Measurements from ENCODE around the gene PLXNA4. TPM values are rescaled to one million over a fixed set of nuclear protein-coding genes. Genes with fewer than 3 reads are reported as not detected.

The PLXNA4 gene
- total RNA-seq, 4 donors from 2014 or later = 4.8 to 19.7 (median 10.7) TPM

- Histone ChIP-seq H3K4me1 (peaks cover 0 to 36% (median 6%) of the 10 kb centered on the region in 3 donors), H3K36me3 (no peaks in the 10 kb centered on the region), H3K9me3 (no peaks in the 10 kb centered on the region), H3K4me3 (no peak overlapping the region), H3K27me3 (no peaks in the 10 kb centered on the region), H3K27ac (no peak overlapping the region)
- ATAC-seq = no peak
- no peak for TF ChIP-seq POLR2A (IDR thresholded peaks at IDR 0.05)
- TF ChIP-seq, protein P1, sequence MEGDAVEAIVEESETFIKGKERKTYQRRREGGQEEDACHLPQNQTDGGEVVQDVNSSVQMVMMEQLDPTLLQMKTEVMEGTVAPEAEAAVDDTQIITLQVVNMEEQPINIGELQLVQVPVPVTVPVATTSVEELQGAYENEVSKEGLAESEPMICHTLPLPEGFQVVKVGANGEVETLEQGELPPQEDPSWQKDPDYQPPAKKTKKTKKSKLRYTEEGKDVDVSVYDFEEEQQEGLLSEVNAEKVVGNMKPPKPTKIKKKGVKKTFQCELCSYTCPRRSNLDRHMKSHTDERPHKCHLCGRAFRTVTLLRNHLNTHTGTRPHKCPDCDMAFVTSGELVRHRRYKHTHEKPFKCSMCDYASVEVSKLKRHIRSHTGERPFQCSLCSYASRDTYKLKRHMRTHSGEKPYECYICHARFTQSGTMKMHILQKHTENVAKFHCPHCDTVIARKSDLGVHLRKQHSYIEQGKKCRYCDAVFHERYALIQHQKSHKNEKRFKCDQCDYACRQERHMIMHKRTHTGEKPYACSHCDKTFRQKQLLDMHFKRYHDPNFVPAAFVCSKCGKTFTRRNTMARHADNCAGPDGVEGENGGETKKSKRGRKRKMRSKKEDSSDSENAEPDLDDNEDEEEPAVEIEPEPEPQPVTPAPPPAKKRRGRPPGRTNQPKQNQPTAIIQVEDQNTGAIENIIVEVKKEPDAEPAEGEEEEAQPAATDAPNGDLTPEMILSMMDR (IDR thresholded peaks at IDR 0.05) = no peak
- no peak for TF ChIP-seq EP300 (IDR thresholded peaks at IDR 0.05)
- no peak for TF ChIP-seq POLR2AphosphoS5 (IDR thresholded peaks at IDR 0.05)
- WGBS, 2 donors (ENCODE audit: low coverage in 1 of 2) = 57% methylated on average over 1 of the region's 1 CpG; no CpG with 5 or more reads in 1 of the 2 donors
Measured at GRCh38 chr7:132388688-132389087, 187.6 kb downstream of the PLXNA4 start.

GRCh38 chr7:132387596-132387995, 188.7 kb downstream of the PLXNA4 start:
- Histone ChIP-seq H3K4me1 (peaks cover 0 to 31% (median 6%) of the 10 kb centered on the region in 3 donors), H3K4me3 (no peak overlapping the region), H3K36me3 (no peaks in the 10 kb centered on the region), H3K9me3 (no peaks in the 10 kb centered on the region), H3K27ac (no peak overlapping the region), H3K27me3 (no peaks in the 10 kb centered on the region)
- no peak for ATAC-seq
- TF ChIP-seq POLR2AphosphoS5 (IDR thresholded peaks at IDR 0.05) = no peak
- TF ChIP-seq EP300 (IDR thresholded peaks at IDR 0.05) = no peak
- TF ChIP-seq, protein P1 (IDR thresholded peaks at IDR 0.05) = no peak
- TF ChIP-seq POLR2A (IDR thresholded peaks at IDR 0.05) = no peak
- 77 to 82% methylated on average over 3 to 6 of the region's 6 CpGs for WGBS, 2 donors (ENCODE audit: low coverage in 1 of 2)

GRCh38 chr7:132386201-132386681, 190.0 kb downstream of the PLXNA4 start:
- H3K27me3 ChIP-seq = no peaks in the 10 kb centered on the region
- ATAC-seq = peak; percentile 76
- 44% methylated on average over 7 of the region's 10 CpGs; no CpG with 5 or more reads in 1 of the 2 donors for WGBS, 2 donors (ENCODE audit: low coverage in 1 of 2)
- no peaks in the 10 kb centered on the region for H3K36me3 ChIP-seq
- H3K27ac ChIP-seq = peak overlapping the region in 3 of 4 donors; percentile 65 to 67 (median 66)
- TF ChIP-seq POLR2A (IDR thresholded peaks at IDR 0.05) (no peak), EP300 (IDR thresholded peaks at IDR 0.05) (no peak), POLR2AphosphoS5 (IDR thresholded peaks at IDR 0.05) (peak; percentile 60)
- TF ChIP-seq, protein P1 (IDR thresholded peaks at IDR 0.05) = no peak
- H3K4me1 ChIP-seq = peaks cover 0 to 29% (median 6%) of the 10 kb centered on the region in 3 donors
- no peaks in the 10 kb centered on the region for H3K9me3 ChIP-seq
- H3K4me3 ChIP-seq = no peak overlapping the region

DNA sequence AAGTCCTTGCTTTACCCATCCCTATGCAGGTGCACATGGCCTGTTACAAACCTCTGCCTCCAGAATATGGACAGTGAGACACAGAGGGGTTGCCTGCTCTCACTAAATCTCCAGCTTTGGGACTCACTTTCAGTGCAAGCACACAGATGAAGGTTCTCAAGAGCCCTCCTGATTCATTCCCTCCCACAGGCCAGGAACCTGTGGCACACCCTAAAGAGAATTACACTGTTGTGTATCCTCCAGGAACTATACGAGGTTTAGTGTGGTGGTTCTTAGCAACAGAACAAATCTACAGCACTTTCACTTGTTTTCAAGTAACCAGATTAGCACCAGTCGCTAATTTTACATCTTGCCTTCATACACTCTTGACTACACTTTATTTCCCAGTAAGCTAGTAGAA, 192.3 kb downstream of the PLXNA4 start:
- Histone ChIP-seq H3K4me1 (peaks cover 0 to 27% (median 10%) of the 10 kb centered on the region in 3 donors), H3K27ac (no peak overlapping the region), H3K36me3 (no peaks in the 10 kb centered on the region), H3K27me3 (no peaks in the 10 kb centered on the region), H3K4me3 (no peak overlapping the region), H3K9me3 (no peaks in the 10 kb centered on the region)
- no peak for TF ChIP-seq POLR2A (IDR thresholded peaks at IDR 0.05)
- TF ChIP-seq EP300 (IDR thresholded peaks at IDR 0.05) = no peak
- TF ChIP-seq POLR2AphosphoS5 (IDR thresholded peaks at IDR 0.05) = no peak
- TF ChIP-seq, protein P1 (IDR thresholded peaks at IDR 0.05) = no peak
- WGBS, 2 donors (ENCODE audit: low coverage in 1 of 2) = 54 to 86% methylated on average over 2 of the region's 2 CpGs
- ATAC-seq = no peak

DNA sequence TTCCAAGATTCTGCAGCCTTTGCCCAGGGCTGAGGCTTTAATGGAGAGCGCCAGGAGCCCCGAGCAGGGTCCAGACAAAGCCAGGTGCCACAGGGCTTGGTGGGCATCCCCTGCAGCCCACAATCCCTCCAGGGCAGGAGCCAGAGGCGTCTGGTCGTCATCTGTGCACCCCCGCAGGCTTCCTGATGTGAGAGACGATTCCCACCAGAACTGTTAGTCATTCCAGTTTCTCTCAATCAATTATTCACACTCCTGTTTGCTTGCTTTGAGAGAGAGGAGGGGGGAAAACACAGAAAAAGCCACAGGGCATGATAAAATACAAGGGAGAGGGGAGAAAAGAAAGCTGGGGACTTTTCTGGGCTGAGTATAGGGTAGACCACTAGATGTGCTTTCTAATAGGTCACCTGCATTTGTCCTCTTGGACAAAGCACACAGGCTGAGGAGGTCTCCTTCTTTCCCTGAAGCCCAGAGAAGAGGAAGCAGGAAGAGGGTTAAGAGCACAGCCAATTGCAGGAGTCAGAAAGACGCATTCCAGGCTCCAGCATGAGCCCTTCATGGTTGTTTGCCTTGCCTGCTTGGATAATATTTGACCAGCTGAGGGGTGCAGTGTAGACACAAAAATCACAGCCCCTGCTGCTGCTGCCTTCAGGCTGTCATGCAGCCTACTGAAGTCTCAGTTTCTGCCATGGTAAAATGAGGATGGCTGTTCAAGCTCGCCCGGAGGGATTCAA, 194.4 kb downstream of the PLXNA4 start:
- TF ChIP-seq POLR2AphosphoS5 (IDR thresholded peaks at IDR 0.05) (no peak), EP300 (IDR thresholded peaks at IDR 0.05) (no peak), POLR2A (IDR thresholded peaks at IDR 0.05) (no peak)
- TF ChIP-seq, protein P1 (IDR thresholded peaks at IDR 0.05) = no peak
- 68 to 75% methylated on average over 4 of the region's 9 CpGs for WGBS, 2 donors (ENCODE audit: low coverage in 1 of 2)
- H3K4me1 ChIP-seq = peaks cover 0 to 37% (median 10%) of the 10 kb centered on the region in 3 donors

More for the DNA sequence above, 194.4 kb downstream of the PLXNA4 start:
- Histone ChIP-seq H3K27ac (no peak overlapping the region), H3K4me3 (no peak overlapping the region), H3K27me3 (no peaks in the 10 kb centered on the region), H3K9me3 (no peaks in the 10 kb centered on the region), H3K36me3 (no peaks in the 10 kb centered on the region)
- no peak for ATAC-seq

Data from gastroesophageal sphincter (tissue), 4 donors.